WTC11 (cell line): ENCODE results near the gene ALDOB. TPM values are rescaled to one million over a fixed set of nuclear protein-coding genes. Genes with fewer than 3 reads are reported as not detected.

Experiments used
- ATAC-seq: fragments of 200-7000 bp; cut with Tn5 transposase; 2 replicates; pipeline ENCODE4 v1.10.0; 2021; ENCODE audit warnings: mild to moderate bottlenecking, moderate library complexity
- CTCF ChIA-PET: fragments of 300-600 bp; sonication (Branson Sonifier 250); formaldehyde crosslinking; loops from one replicate; lab custom pipeline; 2021; ENCODE audit warnings: antibody characterized with exemption; lab: Charles Lee
- POLR2A ChIA-PET: fragments of 350-600 bp; sonication (Branson Sonifier 250); formaldehyde crosslinking; loops from one replicate; lab custom pipeline; 2021; ENCODE audit warnings: antibody characterized with exemption; lab: Charles Lee
- DNase-seq: peaks from one replicate; pipeline ENCODE4 v3.0.0; 2021; ENCODE audit warnings: low spot score
- H3K27ac Mint-ChIP-seq: 2 replicates; pipeline ENCODE4 v1.8.0; 2021; ENCODE audit warnings: mixed read lengths
- H3K27me3 Mint-ChIP-seq: 2 replicates; pipeline ENCODE4 v1.8.0; 2021; ENCODE audit warnings: low read depth, mild to moderate bottlenecking, moderate library complexity, mixed read lengths
- H3K36me3 Mint-ChIP-seq: 2 replicates; pipeline ENCODE4 v1.8.0; 2021; ENCODE audit warnings: mixed read lengths
- H3K4me1 Mint-ChIP-seq: 2 replicates; pipeline ENCODE4 v1.8.0; 2022; ENCODE audit warnings: mixed read lengths
- H3K4me3 Mint-ChIP-seq: 2 replicates; pipeline ENCODE4 v1.8.0; 2021; ENCODE audit warnings: mild to moderate bottlenecking, moderate library complexity, mixed read lengths
- H3K9me3 Mint-ChIP-seq: 2 replicates; pipeline ENCODE4 v1.8.0; 2021; ENCODE audit warnings: mixed read lengths
- ELF4 ChIP-seq: sonication (generic); formaldehyde crosslinking; IDR thresholded peaks from 2 replicates; pipeline ENCODE4 v1.8.1; 2022; ENCODE audit warnings: low read depth, mild to moderate bottlenecking, moderate library complexity, missing genetic modification reagents
- FOXJ3 ChIP-seq: sonication (generic); formaldehyde crosslinking; IDR thresholded peaks from 2 replicates; pipeline ENCODE4 v1.9.0; 2021; ENCODE audit warnings: missing genetic modification reagents, mild to moderate bottlenecking, borderline replicate concordance
- GRHL2 ChIP-seq: fragments of 250-450 bp; sonication (Bioruptor Pico); IDR thresholded peaks from 2 replicates; pipeline ENCODE4 v1.8.0; 2022; ENCODE audit warnings: mild to moderate bottlenecking, moderate library complexity; ENCODE audit not compliant: insufficient replicate concordance, severe bottlenecking
- MXD4 ChIP-seq: fragments of 250-450 bp; sonication (Bioruptor Pico); IDR thresholded peaks from 2 replicates; pipeline ENCODE4 v1.8.0; 2021; ENCODE audit warnings: mild to moderate bottlenecking, moderate library complexity, borderline replicate concordance
- MYBL2 ChIP-seq: sonication (generic); formaldehyde crosslinking; IDR thresholded peaks from 2 replicates; pipeline ENCODE4 v1.8.1; 2023; ENCODE audit warnings: mild to moderate bottlenecking, moderate library complexity, missing genetic modification reagents
- NR3C1 ChIP-seq: sonication (generic); formaldehyde crosslinking; conservative IDR thresholded peaks from 2 replicates; pipeline ENCODE4 v1.8.1; 2023; ENCODE audit warnings: low read depth, mild to moderate bottlenecking, missing genetic modification reagents
- PREB ChIP-seq: sonication (generic); formaldehyde crosslinking; IDR thresholded peaks from 2 replicates; pipeline ENCODE4 v1.8.1; 2022; ENCODE audit warnings: mild to moderate bottlenecking, missing genetic modification reagents, moderate library complexity, borderline replicate concordance
- TEAD1 ChIP-seq: sonication (generic); formaldehyde crosslinking; IDR thresholded peaks from 2 replicates; pipeline ENCODE4 v1.8.0; 2022; ENCODE audit warnings: mild to moderate bottlenecking, missing genetic modification reagents
- TP53 ChIP-seq: sonication (generic); formaldehyde crosslinking; IDR thresholded peaks from 2 replicates; pipeline ENCODE4 v1.8.1; 2023; ENCODE audit warnings: mild to moderate bottlenecking, missing genetic modification reagents
- ZBTB21 ChIP-seq: sonication (generic); formaldehyde crosslinking; IDR thresholded peaks from 2 replicates; pipeline ENCODE4 v1.8.1; 2023; ENCODE audit warnings: mild to moderate bottlenecking, missing genetic modification reagents, borderline replicate concordance
- ZNF281 ChIP-seq: sonication (generic); formaldehyde crosslinking; IDR thresholded peaks from 2 replicates; pipeline ENCODE4 v1.8.0; 2023; ENCODE audit warnings: mild to moderate bottlenecking, missing genetic modification reagents
- total RNA-seq: library from RNA; stranded (reverse); gene quantifications from 3 replicates; pipeline ENCODE4 v1.2.3, GENCODE V29; 2021
- TF ChIP-seq, protein P1 (sequence below): sonication (generic); formaldehyde crosslinking; IDR thresholded peaks from 2 replicates; pipeline ENCODE4 v1.8.0; 2022; ENCODE audit warnings: mild to moderate bottlenecking, missing genetic modification reagents
- TF ChIP-seq, protein P2 (sequence below): fragments of 200-600 bp; IDR thresholded peaks from 2 replicates; pipeline ENCODE4 v1.8.0; 2022; ENCODE audit warnings: antibody characterized with exemption
- TF ChIP-seq, protein P3 (sequence below): sonication (generic); formaldehyde crosslinking; conservative IDR thresholded peaks from 2 replicates; pipeline ENCODE4 v1.8.1; 2023; ENCODE audit warnings: mild to moderate bottlenecking, low read depth, missing genetic modification reagents, moderate library complexity

Gene ALDOB
- total RNA-seq, 1 experiment from 2014 or later = 0.94 TPM

DNA sequence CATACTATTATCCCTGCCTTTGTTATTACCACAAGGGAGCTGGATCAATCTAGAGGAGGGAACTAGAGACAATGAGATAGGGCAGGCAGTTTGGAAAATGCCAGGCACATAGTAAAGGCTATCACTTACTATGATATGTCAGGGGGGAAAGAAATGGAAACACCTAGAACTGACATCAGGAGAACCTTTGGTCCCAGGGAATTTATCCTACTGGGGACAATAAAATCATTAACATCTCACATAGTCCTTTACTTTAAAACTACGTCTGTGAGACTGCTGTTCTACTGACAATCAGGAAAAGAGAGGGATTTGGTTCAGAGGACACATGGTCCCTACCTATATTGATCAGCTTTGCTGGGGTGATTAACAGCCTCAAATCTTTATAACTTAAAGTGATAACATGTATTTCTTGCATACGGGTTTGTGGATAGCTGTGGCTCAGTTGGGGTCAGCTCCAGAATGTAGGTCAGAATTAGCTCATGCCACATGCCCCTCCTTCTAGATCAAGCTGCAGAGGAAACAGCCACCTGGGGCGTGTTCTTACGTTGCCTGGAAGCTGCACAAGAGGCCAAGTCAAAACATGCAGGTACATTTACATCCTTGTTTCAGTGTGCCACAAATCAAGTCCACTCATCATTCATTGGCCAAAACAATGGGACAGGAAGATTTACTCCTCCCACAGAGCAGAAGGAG, 43.9 kb upstream of the ALDOB start:
- Mint-ChIP-seq H3K27ac (peak overlapping the region; percentile 61), H3K36me3 (peaks cover 22% of the 10 kb centered on the region), H3K9me3 (no peaks in the 10 kb centered on the region), H3K4me1 (peaks cover 30% of the 10 kb centered on the region), H3K4me3 (no peak overlapping the region), H3K27me3 (no peaks in the 10 kb centered on the region)
- DNase-seq (no peak), ATAC-seq (peak; percentile 89)
- TF ChIP-seq, protein P1, sequence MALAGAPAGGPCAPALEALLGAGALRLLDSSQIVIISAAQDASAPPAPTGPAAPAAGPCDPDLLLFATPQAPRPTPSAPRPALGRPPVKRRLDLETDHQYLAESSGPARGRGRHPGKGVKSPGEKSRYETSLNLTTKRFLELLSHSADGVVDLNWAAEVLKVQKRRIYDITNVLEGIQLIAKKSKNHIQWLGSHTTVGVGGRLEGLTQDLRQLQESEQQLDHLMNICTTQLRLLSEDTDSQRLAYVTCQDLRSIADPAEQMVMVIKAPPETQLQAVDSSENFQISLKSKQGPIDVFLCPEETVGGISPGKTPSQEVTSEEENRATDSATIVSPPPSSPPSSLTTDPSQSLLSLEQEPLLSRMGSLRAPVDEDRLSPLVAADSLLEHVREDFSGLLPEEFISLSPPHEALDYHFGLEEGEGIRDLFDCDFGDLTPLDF = no peak
- ChIA-PET POLR2A (no interaction called here), CTCF (interaction anchor here (0.6 to 1.6 kb wide), 7 partner anchors 10 to 51 kb away, joined by 3 to 6 read pairs (median 3); no protein-coding TSS in a partner anchor)

DNA sequence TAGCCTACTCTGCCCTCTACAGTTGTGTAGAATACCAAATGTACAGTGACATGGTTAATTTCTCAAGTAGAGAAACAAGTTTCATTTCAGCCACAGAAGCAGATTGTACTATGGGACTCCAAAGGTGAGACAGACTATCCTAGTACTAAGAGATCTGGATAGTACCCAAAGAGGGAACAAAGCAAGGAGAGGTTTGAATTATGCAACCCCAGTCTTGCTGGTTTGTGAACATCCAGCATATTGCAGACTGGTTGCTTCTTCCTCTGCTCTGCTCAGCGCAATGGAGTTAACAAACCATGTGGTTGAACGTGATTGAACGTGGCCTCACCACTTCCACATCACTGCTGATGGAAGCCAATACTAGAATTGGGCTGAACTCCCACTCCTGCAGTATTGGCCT, 43.3 kb upstream of the ALDOB start:
- ATAC-seq = no peak
- Mint-ChIP-seq H3K4me1 (peaks cover 28% of the 10 kb centered on the region), H3K9me3 (no peaks in the 10 kb centered on the region), H3K4me3 (no peak overlapping the region), H3K36me3 (peaks cover 28% of the 10 kb centered on the region), H3K27ac (no peak overlapping the region; the same call in 1 of the 2 replicates), H3K27me3 (no peaks in the 10 kb centered on the region)
- ChIA-PET POLR2A (no interaction called here), CTCF (interaction anchor here (1.0 to 2.4 kb wide), 5 partner anchors 8 to 46 kb away, joined by 3 to 7 read pairs (median 4); a partner anchor contains a TSS)
- DNase-seq = no peak
- TF ChIP-seq, protein P1 = no peak
- TF ChIP-seq ZBTB21 = no peak
- TF ChIP-seq, protein P2, sequence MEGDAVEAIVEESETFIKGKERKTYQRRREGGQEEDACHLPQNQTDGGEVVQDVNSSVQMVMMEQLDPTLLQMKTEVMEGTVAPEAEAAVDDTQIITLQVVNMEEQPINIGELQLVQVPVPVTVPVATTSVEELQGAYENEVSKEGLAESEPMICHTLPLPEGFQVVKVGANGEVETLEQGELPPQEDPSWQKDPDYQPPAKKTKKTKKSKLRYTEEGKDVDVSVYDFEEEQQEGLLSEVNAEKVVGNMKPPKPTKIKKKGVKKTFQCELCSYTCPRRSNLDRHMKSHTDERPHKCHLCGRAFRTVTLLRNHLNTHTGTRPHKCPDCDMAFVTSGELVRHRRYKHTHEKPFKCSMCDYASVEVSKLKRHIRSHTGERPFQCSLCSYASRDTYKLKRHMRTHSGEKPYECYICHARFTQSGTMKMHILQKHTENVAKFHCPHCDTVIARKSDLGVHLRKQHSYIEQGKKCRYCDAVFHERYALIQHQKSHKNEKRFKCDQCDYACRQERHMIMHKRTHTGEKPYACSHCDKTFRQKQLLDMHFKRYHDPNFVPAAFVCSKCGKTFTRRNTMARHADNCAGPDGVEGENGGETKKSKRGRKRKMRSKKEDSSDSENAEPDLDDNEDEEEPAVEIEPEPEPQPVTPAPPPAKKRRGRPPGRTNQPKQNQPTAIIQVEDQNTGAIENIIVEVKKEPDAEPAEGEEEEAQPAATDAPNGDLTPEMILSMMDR = no peak
- no peak for TF ChIP-seq PREB
- TF ChIP-seq, protein P3, sequence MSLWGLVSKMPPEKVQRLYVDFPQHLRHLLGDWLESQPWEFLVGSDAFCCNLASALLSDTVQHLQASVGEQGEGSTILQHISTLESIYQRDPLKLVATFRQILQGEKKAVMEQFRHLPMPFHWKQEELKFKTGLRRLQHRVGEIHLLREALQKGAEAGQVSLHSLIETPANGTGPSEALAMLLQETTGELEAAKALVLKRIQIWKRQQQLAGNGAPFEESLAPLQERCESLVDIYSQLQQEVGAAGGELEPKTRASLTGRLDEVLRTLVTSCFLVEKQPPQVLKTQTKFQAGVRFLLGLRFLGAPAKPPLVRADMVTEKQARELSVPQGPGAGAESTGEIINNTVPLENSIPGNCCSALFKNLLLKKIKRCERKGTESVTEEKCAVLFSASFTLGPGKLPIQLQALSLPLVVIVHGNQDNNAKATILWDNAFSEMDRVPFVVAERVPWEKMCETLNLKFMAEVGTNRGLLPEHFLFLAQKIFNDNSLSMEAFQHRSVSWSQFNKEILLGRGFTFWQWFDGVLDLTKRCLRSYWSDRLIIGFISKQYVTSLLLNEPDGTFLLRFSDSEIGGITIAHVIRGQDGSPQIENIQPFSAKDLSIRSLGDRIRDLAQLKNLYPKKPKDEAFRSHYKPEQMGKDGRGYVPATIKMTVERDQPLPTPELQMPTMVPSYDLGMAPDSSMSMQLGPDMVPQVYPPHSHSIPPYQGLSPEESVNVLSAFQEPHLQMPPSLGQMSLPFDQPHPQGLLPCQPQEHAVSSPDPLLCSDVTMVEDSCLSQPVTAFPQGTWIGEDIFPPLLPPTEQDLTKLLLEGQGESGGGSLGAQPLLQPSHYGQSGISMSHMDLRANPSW (CRISPR knock-in tag) = no peak
- no peak for TF ChIP-seq GRHL2 (CRISPR knock-in tag)

- CTCF ChIA-PET = interaction anchor here (0.6 to 2.4 kb wide), 7 partner anchors 8 to 55 kb away, joined by 3 to 8 read pairs (median 6); partner anchors contain the start of gene RNF20
- H3K4me1 Mint-ChIP-seq = peaks cover 28% of the 10 kb centered on the region
- DNase-seq (no peak), ATAC-seq (peak; percentile 30; the same call in 1 of the 2 replicates)
- H3K27ac Mint-ChIP-seq = no peak overlapping the region
- H3K4me3 Mint-ChIP-seq = no peak overlapping the region
- no peaks in the 10 kb centered on the region for H3K9me3 Mint-ChIP-seq
- POLR2A ChIA-PET = interaction anchor here (1.0 kb wide), 1 partner anchor 13 kb away, joined by 4 read pairs; no protein-coding TSS in a partner anchor
- H3K36me3 Mint-ChIP-seq = peaks cover 28% of the 10 kb centered on the region
- H3K27me3 Mint-ChIP-seq = no peaks in the 10 kb centered on the region
- no peak for TF ChIP-seq MXD4 (CRISPR knock-in tag)
- no peak for TF ChIP-seq FOXJ3 (CRISPR knock-in tag)
- TF ChIP-seq NR3C1 = no peak
- TF ChIP-seq ZNF281 (CRISPR knock-in tag) = no peak
- no peak for TF ChIP-seq ZBTB21
- no peak for TF ChIP-seq TP53 (CRISPR knock-in tag)
- TF ChIP-seq PREB = no peak
- no peak for TF ChIP-seq ELF4 (CRISPR knock-in tag)
- TF ChIP-seq TEAD1 (CRISPR knock-in tag) = no peak
- TF ChIP-seq, protein P2 = no peak
- no peak for TF ChIP-seq MYBL2 (CRISPR knock-in tag)
These were observed 42.9 kb upstream of the ALDOB start for GRCh38 chr9:101478444-101478843.
